Smooth muscle cell (in vitro differentiated cells): ENCODE measurements around the gene PTPN5. TPM values are rescaled to one million over a fixed set of nuclear protein-coding genes. Genes with fewer than 3 reads are reported as not detected.

Experiments
- DNase-seq: peaks from one replicate; lab custom pipeline; 2025; ENCODE audit not compliant: unreplicated experiment; lab: John Stamatoyannopoulos, UW
- H2AFZ ChIP-seq: fragments of 200-600 bp; sonication (generic); 2 replicates; pipeline ENCODE4 v1.6.0; 2016; ENCODE audit warnings: antibody characterized with exemption, low read depth, mild to moderate bottlenecking
- H3F3A ChIP-seq: fragments of 200-600 bp; sonication (generic); 2 replicates; pipeline ENCODE4 v1.6.0; 2017; ENCODE audit warnings: antibody characterized with exemption, low read depth
- H3K27ac ChIP-seq: fragments of 200-600 bp; sonication (generic); 2 replicates; pipeline ENCODE4 v1.5.1; 2016; ENCODE audit warnings: low read depth, mild to moderate bottlenecking
- H3K27me3 ChIP-seq: fragments of 200-600 bp; sonication (generic); 2 replicates; pipeline ENCODE4 v1.6.1; 2016; ENCODE audit warnings: low read depth, mild to moderate bottlenecking
- H3K36me3 ChIP-seq: fragments of 200-600 bp; sonication (generic); 2 replicates; pipeline ENCODE4 v1.5.1; 2016; ENCODE audit warnings: low read depth
- H3K4me1 ChIP-seq: fragments of 200-600 bp; sonication (generic); 2 replicates; pipeline ENCODE4 v1.5.1; 2016; ENCODE audit warnings: low read depth
- H3K4me2 ChIP-seq: fragments of 200-600 bp; sonication (generic); 2 replicates; pipeline ENCODE4 v1.6.0; 2016; ENCODE audit warnings: mild to moderate bottlenecking
- H3K4me3 ChIP-seq: fragments of 200-600 bp; sonication (generic); 2 replicates; pipeline ENCODE4 v1.5.1; 2016; ENCODE audit warnings: mild to moderate bottlenecking
- H3K79me2 ChIP-seq: fragments of 200-600 bp; sonication (generic); 2 replicates; pipeline ENCODE4 v1.6.0; 2016; ENCODE audit warnings: low read depth, mild to moderate bottlenecking
- H3K9ac ChIP-seq: fragments of 200-600 bp; sonication (generic); 2 replicates; pipeline ENCODE4 v1.6.0; 2016; ENCODE audit warnings: low read depth
- H3K9me3 ChIP-seq: fragments of 200-600 bp; sonication (generic); replicated peaks from 2 replicates; pipeline ENCODE4 v1.5.1; 2016; ENCODE audit warnings: low read depth
- H4K20me1 ChIP-seq: fragments of 200-600 bp; sonication (generic); 2 replicates; pipeline ENCODE4 v1.6.0; 2016; ENCODE audit warnings: low read depth
- CTCF ChIP-seq: fragments of 200-600 bp; sonication (generic); IDR thresholded peaks from 2 replicates; pipeline ENCODE4 v1.5.1; 2017; ENCODE audit warnings: borderline replicate concordance, mild to moderate bottlenecking, antibody characterized with exemption; ENCODE audit not compliant: insufficient read depth, poor library complexity, severe bottlenecking
- WGBS: methylation state at CpG from one replicate; pipeline ENCODE4 v1.1.7; 2016; ENCODE audit warnings: low lambda C conversion rate; 5-methylcytosine and 5-hydroxymethylcytosine counted together
- polyA plus RNA-seq: library from polyadenylated mRNA; unstranded; fragments of >200 nt; fragmentation: Nextera tagmentation; extraction: Ambion mirVana; gene quantifications from 2 replicates; pipeline ENCODE4 v1.2.1, GENCODE V29; 2016
- total RNA-seq: library from RNA; depleted of rRNA; stranded (reverse); fragments of >200 nt; gene quantifications from 2 replicates; pipeline ENCODE4 v1.2.3, GENCODE V29; 2014

Gene PTPN5
- total and polyA plus RNA-seq, 2 experiments from 2014 or later, result not detected

DNA sequence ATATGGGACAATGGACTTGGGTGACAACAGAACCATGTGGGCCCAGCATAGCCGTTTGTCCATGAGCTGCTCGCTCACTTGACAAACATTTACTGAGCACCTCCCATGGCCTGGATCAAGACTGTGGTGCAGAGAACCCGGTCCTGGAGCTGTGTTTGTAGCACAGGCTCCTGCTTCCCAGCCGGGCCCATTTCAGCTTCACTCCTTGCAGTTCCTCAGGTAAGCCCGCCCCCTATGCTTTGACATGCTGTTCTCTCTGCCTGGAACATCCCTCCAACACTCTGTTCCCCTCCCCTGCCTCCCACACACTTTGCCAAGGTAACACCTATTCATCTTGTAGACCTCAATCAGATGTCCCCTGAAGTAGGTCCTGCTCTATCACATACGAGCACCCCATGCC lies 46.3 kb downstream of the PTPN5 start:
- Histone ChIP-seq H3K79me2 (no peaks in the 10 kb centered on the region), H3K4me1 (no peaks in the 10 kb centered on the region), H3K36me3 (no peaks in the 10 kb centered on the region), H3K9ac (no peak overlapping the region), H3K4me3 (no peak overlapping the region), H3F3A (no peaks in the 10 kb centered on the region), H3K27ac (no peak overlapping the region), H3K27me3 (no peaks in the 10 kb centered on the region), H2AFZ (no peak overlapping the region), H4K20me1 (no peaks in the 10 kb centered on the region), H3K4me2 (no peak overlapping the region), H3K9me3 (no peaks in the 10 kb centered on the region)
- no peak for DNase-seq
- no peak for TF ChIP-seq CTCF
- WGBS, result 90% methylated on average over 6 of the region's 6 CpGs

GRCh38 chr11:18743900-18744514 lies 47.6 kb downstream of the PTPN5 start:
- Histone ChIP-seq H3F3A (no peaks in the 10 kb centered on the region), H3K9me3 (no peaks in the 10 kb centered on the region), H3K4me2 (no peak overlapping the region), H3K27me3 (no peaks in the 10 kb centered on the region), H3K4me1 (no peaks in the 10 kb centered on the region), H3K79me2 (no peaks in the 10 kb centered on the region), H3K9ac (no peak overlapping the region), H2AFZ (no peak overlapping the region), H4K20me1 (no peaks in the 10 kb centered on the region), H3K4me3 (no peak overlapping the region), H3K36me3 (no peaks in the 10 kb centered on the region), H3K27ac (no peak overlapping the region)
- TF ChIP-seq CTCF, result no peak
- DNase-seq, result no peak
- WGBS, result 87% methylated on average over 15 of the region's 15 CpGs

DNA sequence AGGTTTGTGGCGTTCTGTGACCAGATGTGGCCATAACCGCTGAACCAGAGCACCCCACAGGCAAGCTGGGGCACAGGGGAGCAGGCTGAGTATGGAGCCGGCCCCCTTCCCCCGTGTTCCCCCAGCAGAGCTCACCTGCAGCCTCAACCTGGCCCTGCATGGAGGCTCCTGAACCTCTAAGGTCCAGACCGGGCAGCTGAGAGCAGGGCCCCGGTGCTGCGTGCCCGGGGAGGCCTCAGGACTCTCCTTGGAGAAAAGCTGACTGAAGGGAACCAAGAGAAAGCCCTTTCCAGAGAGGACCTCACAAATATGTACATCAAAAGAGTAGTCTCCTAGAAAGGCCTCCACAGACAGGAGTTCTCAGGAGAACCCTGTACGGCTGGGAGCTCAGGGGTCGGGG lies 48.2 kb downstream of the PTPN5 start:
- no peak for DNase-seq
- Histone ChIP-seq H3K27ac (no peak overlapping the region), H3K9ac (no peak overlapping the region), H3K36me3 (no peaks in the 10 kb centered on the region), H3K4me2 (no peak overlapping the region), H3K9me3 (no peaks in the 10 kb centered on the region), H3K27me3 (no peaks in the 10 kb centered on the region), H2AFZ (no peak overlapping the region), H3F3A (no peaks in the 10 kb centered on the region), H3K4me3 (no peak overlapping the region), H3K4me1 (no peaks in the 10 kb centered on the region), H3K79me2 (no peaks in the 10 kb centered on the region), H4K20me1 (no peaks in the 10 kb centered on the region)
- whole genome bisulfite sequencing, result 92% methylated on average over 10 of the region's 10 CpGs
- no peak for TF ChIP-seq CTCF

GRCh38 chr11:18741783-18742182 lies 49.8 kb downstream of the PTPN5 start:
- H3K4me2 ChIP-seq, result no peak overlapping the region
- 94% methylated on average over 3 of the region's 3 CpGs for WGBS

More at GRCh38 chr11:18741783-18742182, 49.8 kb downstream of the PTPN5 start:
- no peaks in the 10 kb centered on the region for H3K27me3 ChIP-seq
- no peaks in the 10 kb centered on the region for H4K20me1 ChIP-seq
- no peaks in the 10 kb centered on the region for H3K9me3 ChIP-seq
- H3K4me3 ChIP-seq, result no peak overlapping the region
- DNase-seq, result no peak
- H3K9ac ChIP-seq, result no peak overlapping the region
- H3F3A ChIP-seq, result no peaks in the 10 kb centered on the region
- no peak overlapping the region for H3K27ac ChIP-seq
- H3K36me3 ChIP-seq, result no peaks in the 10 kb centered on the region
- H3K79me2 ChIP-seq, result no peaks in the 10 kb centered on the region
- no peaks in the 10 kb centered on the region for H3K4me1 ChIP-seq
- TF ChIP-seq CTCF, result no peak
- H2AFZ ChIP-seq, result no peak overlapping the region
